Calu3 (cell line): ENCODE data around the gene ADAMTS7. TPM values are rescaled to one million over a fixed set of nuclear protein-coding genes. Genes with fewer than 3 reads are reported as not detected.
"Not testable (repeated sequence)": the region's sequence is repeated elsewhere in the genome, so short reads cannot be mapped to it uniquely, and the experiment has no call there.

Experiments
- BruUV-seq: library from RNA; stranded (reverse); fragments of 400-500 nt; replicated peaks from 2 replicates; lab custom pipeline; 2021; lab: Mats Ljungman, UMichigan
- CTCF ChIA-PET: fragments of 300-600 bp; sonication (Branson Sonifier 250); formaldehyde crosslinking; loops from one replicate; lab custom pipeline; 2022; ENCODE audit warnings: antibody characterized with exemption; lab: Charles Lee
- DNase-seq: peaks from one replicate; pipeline ENCODE4 v3.0.0; 2022
- H3K27ac Mint-ChIP-seq: one replicate; pipeline ENCODE4 v1.8.0; 2022; ENCODE audit warnings: mixed read lengths; ENCODE audit not compliant: unreplicated experiment
- H3K27me3 Mint-ChIP-seq: one replicate; pipeline ENCODE4 v1.8.0; 2022; ENCODE audit warnings: mixed read lengths; ENCODE audit not compliant: unreplicated experiment
- H3K36me3 Mint-ChIP-seq: one replicate; pipeline ENCODE4 v1.8.0; 2022; ENCODE audit warnings: mild to moderate bottlenecking, moderate library complexity, mixed read lengths; ENCODE audit not compliant: insufficient read depth, unreplicated experiment
- H3K4me1 Mint-ChIP-seq: one replicate; pipeline ENCODE4 v1.8.0; 2022; ENCODE audit warnings: mild to moderate bottlenecking, low read depth, mixed read lengths; ENCODE audit not compliant: unreplicated experiment
- H3K4me3 Mint-ChIP-seq: one replicate; pipeline ENCODE4 v1.8.0; 2022; ENCODE audit warnings: mild to moderate bottlenecking, low read depth, moderate library complexity, mixed read lengths; ENCODE audit not compliant: unreplicated experiment
- H3K9me3 Mint-ChIP-seq: one replicate; pipeline ENCODE4 v1.8.0; 2022; ENCODE audit warnings: low read depth, mixed read lengths; ENCODE audit not compliant: unreplicated experiment
- CTCF ChIP-seq: fragments of 200-600 bp; IDR thresholded peaks from one replicate; pipeline ENCODE4 v1.8.0; 2022; ENCODE audit warnings: antibody characterized with exemption; ENCODE audit not compliant: unreplicated experiment
- intact Hi-C: fragments of 100-400 bp; cut with micrococcal nuclease; formaldehyde crosslinking; loops from one replicate; pipeline ENCODE4 v1.10.0; 2022; ENCODE audit not compliant: unreplicated experiment
- total RNA-seq: library from RNA; stranded (reverse); gene quantifications from 2 replicates; pipeline ENCODE4 v1.2.3, GENCODE V29; 2022

ADAMTS7 gene
- total RNA-seq, 1 experiment from 2014 or later, result 1.4 TPM

- Mint-ChIP-seq H3K4me1 (no peaks in the 10 kb centered on the region), H3K27me3 (peaks cover 78% of the 10 kb centered on the region), H3K27ac (no peak overlapping the region), H3K9me3 (no peaks in the 10 kb centered on the region), H3K36me3 (no peaks in the 10 kb centered on the region), H3K4me3 (no peak overlapping the region)
- BruUV-seq, result no TSS peak
- CTCF ChIA-PET, result no interaction called here
- intact Hi-C loops, result loop anchor here (10.0 kb wide), 1 partner anchor 798 kb away; no protein-coding TSS in a partner anchor
- no peak for DNase-seq
- TF ChIP-seq CTCF, result no peak
These were observed 38.5 kb downstream of the ADAMTS7 start for GRCh38 chr15:78772738-78773137.

GRCh38 chr15:78771436-78772000 lies 39.7 kb downstream of the ADAMTS7 start:
- intact Hi-C loops, result loop anchor here (10.0 kb wide), 1 partner anchor 797 kb away; no protein-coding TSS in a partner anchor
- CTCF ChIA-PET, H3K9me3 Mint-ChIP-seq, H3K36me3 Mint-ChIP-seq, H3K4me1 Mint-ChIP-seq, DNase-seq, H3K4me3 Mint-ChIP-seq, H3K27ac Mint-ChIP-seq, BruUV-seq: not testable (repeated sequence)
- H3K27me3 Mint-ChIP-seq, result peaks cover 73% of the 10 kb centered on the region

- peaks cover 71% of the 10 kb centered on the region for H3K27me3 Mint-ChIP-seq
- H3K4me1 Mint-ChIP-seq, H3K36me3 Mint-ChIP-seq, CTCF ChIA-PET, DNase-seq, BruUV-seq, H3K9me3 Mint-ChIP-seq, H3K4me3 Mint-ChIP-seq, H3K27ac Mint-ChIP-seq: not testable (repeated sequence)
- intact Hi-C loops, result loop anchor here (10.0 kb wide), 1 partner anchor 796 kb away; no protein-coding TSS in a partner anchor
These were observed 40.2 kb downstream of the ADAMTS7 start for GRCh38 chr15:78771020-78771419.

GRCh38 chr15:78769473-78770225 lies 41.6 kb downstream of the ADAMTS7 start:
- peaks cover 65% of the 10 kb centered on the region for H3K27me3 Mint-ChIP-seq
- CTCF ChIA-PET, result interaction anchor here (0.6 to 0.8 kb wide), 3 partner anchors 104 to 846 kb away, joined by 3 to 9 read pairs (median 3); no protein-coding TSS in a partner anchor
- not testable (repeated sequence) for H3K4me1 Mint-ChIP-seq, H3K36me3 Mint-ChIP-seq, BruUV-seq, DNase-seq, H3K9me3 Mint-ChIP-seq, H3K27ac Mint-ChIP-seq, H3K4me3 Mint-ChIP-seq
- intact Hi-C loops, result loop anchor here (10.0 kb wide), 1 partner anchor 795 kb away; no protein-coding TSS in a partner anchor

- H3K4me1 Mint-ChIP-seq, result no peaks in the 10 kb centered on the region
- CTCF ChIA-PET, result interaction anchor here (0.6 kb wide), 1 partner anchor 105 kb away, joined by 3 read pairs; no protein-coding TSS in a partner anchor
- no peak for TF ChIP-seq CTCF
- H3K4me3 Mint-ChIP-seq, result no peak overlapping the region
- no peaks in the 10 kb centered on the region for H3K9me3 Mint-ChIP-seq
- intact Hi-C loops, result no loop called here
- peaks cover 60% of the 10 kb centered on the region for H3K27me3 Mint-ChIP-seq
- DNase-seq, result no peak
- H3K27ac Mint-ChIP-seq, result no peak overlapping the region
- no peaks in the 10 kb centered on the region for H3K36me3 Mint-ChIP-seq
- BruUV-seq, result no TSS peak
These were observed 42.5 kb downstream of the ADAMTS7 start for GRCh38 chr15:78768531-78769408.
